Fibroblast of lung (primary cell): ENCODE measurements around the gene TSSC4. TPM values are rescaled to one million over a fixed set of nuclear protein-coding genes. Genes with fewer than 3 reads are reported as not detected.

ENCODE experiments used
- DNase-seq, 2 donors: peaks; one replicate each; pipeline versions ENCODE4 v3.0.0 to v3.0.0-alpha.2; 2010; ENCODE audit warnings: low read depth in 2 of 2
- H2AFZ ChIP-seq: 2 replicates; pipeline ENCODE4 v1.5.1; 2012; ENCODE audit warnings: low read length, control low read depth, inconsistent platforms
- H3K27ac ChIP-seq: 2 replicates; pipeline ENCODE4 v1.5.1; 2011; ENCODE audit warnings: low read length, control low read depth; ENCODE audit not compliant: insufficient read depth
- H3K27me3 ChIP-seq: 2 replicates; pipeline ENCODE4 v1.5.1; 2011; ENCODE audit warnings: mild to moderate bottlenecking, low read length; ENCODE audit not compliant: control insufficient read depth, insufficient read depth
- H3K36me3 ChIP-seq: 2 replicates; pipeline ENCODE4 v1.5.1; 2011; ENCODE audit warnings: low read length; ENCODE audit not compliant: control insufficient read depth, insufficient read depth
- H3K4me1 ChIP-seq: 2 replicates; pipeline ENCODE4 v1.5.1; 2011; ENCODE audit warnings: low read length; ENCODE audit not compliant: control insufficient read depth, insufficient read depth; ENCODE audit errors: extremely low read depth
- H3K4me2 ChIP-seq: 2 replicates; pipeline ENCODE4 v1.5.1; 2011; ENCODE audit warnings: low read length, control low read depth; ENCODE audit not compliant: insufficient read depth; ENCODE audit errors: extremely low read depth
- H3K4me3 ChIP-seq, 4 experiments: fragments of 200-600 bp in 1 of 4; sonication (generic) in 1 of 4; replicated peaks in 1 of 4; 2 replicates each; pipeline ENCODE4 v1.5.1; 2011 to 2016; ENCODE audit warnings: low read length in 4 of 4, low read depth in 3 of 4, mild to moderate bottlenecking in 3 of 4, control low read depth in 2 of 4, inconsistent platforms in 1 of 4, mixed read lengths in 1 of 4; ENCODE audit not compliant: insufficient read depth in 1 of 4; ENCODE audit errors: control extremely low read depth in 1 of 4
- H3K79me2 ChIP-seq: 2 replicates; pipeline ENCODE4 v1.5.1; 2012; ENCODE audit warnings: mild to moderate bottlenecking, low read length, inconsistent platforms; ENCODE audit not compliant: control insufficient read depth, insufficient read depth
- H3K9ac ChIP-seq: 2 replicates; pipeline ENCODE4 v1.5.1; 2011; ENCODE audit warnings: mild to moderate bottlenecking, low read length, control low read depth; ENCODE audit not compliant: insufficient read depth
- H3K9me3 ChIP-seq: 2 replicates; pipeline ENCODE4 v1.5.1; 2012; ENCODE audit warnings: low read depth, low read length; ENCODE audit not compliant: control insufficient read depth, insufficient read depth
- H4K20me1 ChIP-seq: 2 replicates; pipeline ENCODE4 v1.5.1; 2011; ENCODE audit warnings: low read length; ENCODE audit not compliant: control insufficient read depth, insufficient read depth; ENCODE audit errors: extremely low read depth
- EZH2 ChIP-seq: IDR thresholded peaks from 2 replicates; pipeline ENCODE4 v1.5.1; 2012; ENCODE audit warnings: low read length, control low read depth, mild to moderate bottlenecking; ENCODE audit errors: missing control alignments
- polyA plus RNA-seq, 2 donors: library from polyadenylated mRNA; depleted of rRNA in 1 of 2; stranded (reverse) in 1 of 2; unstranded in 1 of 2; fragments of >200 nt; gene quantifications; 2 replicates each; pipeline ENCODE4 v1.2.1, GENCODE V29; 2011 to 2012; ENCODE audit warnings: missing spikeins in 1 of 2
- total RNA-seq: library from RNA; depleted of rRNA; stranded (reverse); fragments of >200 nt; gene quantifications from 2 replicates; pipeline ENCODE4 v1.2.1, GENCODE V29; 2014
- TF ChIP-seq, protein P1 (sequence below), 2 donors: IDR thresholded peaks in 1 of 2; conservative IDR thresholded peaks in 1 of 2; 1 replicate in 1 of 2; 2 replicates in 1 of 2; pipeline ENCODE4 v1.5.1; 2011 to 2012; ENCODE audit warnings: low read length in 2 of 2, control low read depth in 1 of 2, inconsistent platforms in 1 of 2, low read depth in 1 of 2, mild to moderate bottlenecking in 1 of 2

The TSSC4 gene
- total and polyA plus RNA-seq, 2 donors (not counting 1 experiment from before 2014, with no cell fraction given), result 8.8 to 48.7 TPM

- TF ChIP-seq, protein P1, sequence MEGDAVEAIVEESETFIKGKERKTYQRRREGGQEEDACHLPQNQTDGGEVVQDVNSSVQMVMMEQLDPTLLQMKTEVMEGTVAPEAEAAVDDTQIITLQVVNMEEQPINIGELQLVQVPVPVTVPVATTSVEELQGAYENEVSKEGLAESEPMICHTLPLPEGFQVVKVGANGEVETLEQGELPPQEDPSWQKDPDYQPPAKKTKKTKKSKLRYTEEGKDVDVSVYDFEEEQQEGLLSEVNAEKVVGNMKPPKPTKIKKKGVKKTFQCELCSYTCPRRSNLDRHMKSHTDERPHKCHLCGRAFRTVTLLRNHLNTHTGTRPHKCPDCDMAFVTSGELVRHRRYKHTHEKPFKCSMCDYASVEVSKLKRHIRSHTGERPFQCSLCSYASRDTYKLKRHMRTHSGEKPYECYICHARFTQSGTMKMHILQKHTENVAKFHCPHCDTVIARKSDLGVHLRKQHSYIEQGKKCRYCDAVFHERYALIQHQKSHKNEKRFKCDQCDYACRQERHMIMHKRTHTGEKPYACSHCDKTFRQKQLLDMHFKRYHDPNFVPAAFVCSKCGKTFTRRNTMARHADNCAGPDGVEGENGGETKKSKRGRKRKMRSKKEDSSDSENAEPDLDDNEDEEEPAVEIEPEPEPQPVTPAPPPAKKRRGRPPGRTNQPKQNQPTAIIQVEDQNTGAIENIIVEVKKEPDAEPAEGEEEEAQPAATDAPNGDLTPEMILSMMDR (conservative IDR thresholded peaks at IDR 0.05 in 1 of 2, IDR thresholded peaks at IDR 0.05 in 1 of 2; ENCODE audit: low read depth in 1 of 2, low read length in 2 of 2), result no peak
- TF ChIP-seq EZH2, result no peak
- Histone ChIP-seq H4K20me1 (no peaks in the 10 kb centered on the region), H3K27me3 (no peaks in the 10 kb centered on the region)
Observed at GRCh38 chr11:2453436-2453835, 52.9 kb downstream of the TSSC4 start.

More at GRCh38 chr11:2453436-2453835, 52.9 kb downstream of the TSSC4 start:
- DNase-seq, result no peak
- H3K9ac ChIP-seq, result no peak overlapping the region
- no peak overlapping the region for H3K4me2 ChIP-seq
- no peaks in the 10 kb centered on the region for H3K4me1 ChIP-seq
- H3K9me3 ChIP-seq, result no peaks in the 10 kb centered on the region
- no peak overlapping the region for H3K27ac ChIP-seq
- no peak overlapping the region for H2AFZ ChIP-seq
- no peak overlapping the region for H3K4me3 ChIP-seq
- H3K79me2 ChIP-seq, result no peaks in the 10 kb centered on the region
- H3K36me3 ChIP-seq, result no peaks in the 10 kb centered on the region

Other genes starting within 250 kb of the TSSC4 start
- not detected in 2 replicates for gene INS, start 239.5 kb upstream of the TSSC4 start, total RNA-seq
- gene INS, start 239.5 kb upstream of the TSSC4 start, polyA plus RNA-seq, result not detected in 2 replicates
- 0.17 TPM in 1 of 2 replicates, not detected in the other for gene TH, start 228.9 kb upstream of the TSSC4 start, total RNA-seq
- gene TH, start 228.9 kb upstream of the TSSC4 start, polyA plus RNA-seq, result not detected in 2 replicates
- gene ASCL2, start 130.2 kb upstream of the TSSC4 start, total RNA-seq, result not detected in 2 replicates
- not detected in 2 replicates for gene ASCL2, start 130.2 kb upstream of the TSSC4 start, polyA plus RNA-seq
- gene C11orf21, start 98.8 kb upstream of the TSSC4 start, total RNA-seq, result under 0.01 TPM in 1 of 2 replicates, not detected in the other
- gene C11orf21, start 98.8 kb upstream of the TSSC4 start, polyA plus RNA-seq, result not detected in 2 replicates
- gene TSPAN32, start 98.7 kb upstream of the TSSC4 start, total RNA-seq, result 0.17 and 0.26 TPM in 2 replicates
- gene TSPAN32, start 98.7 kb upstream of the TSSC4 start, polyA plus RNA-seq, result 0.05 TPM in 1 of 2 replicates, not detected in the other
- 289 and 438 TPM in 2 replicates for gene CD81, start 23.4 kb upstream of the TSSC4 start, total RNA-seq
- 572 and 611 TPM in 2 replicates for gene CD81, start 23.4 kb upstream of the TSSC4 start, polyA plus RNA-seq
- gene TRPM5, start 43.8 kb downstream of the TSSC4 start, total RNA-seq, result not detected in 2 replicates
- not detected in 2 replicates for gene TRPM5, start 43.8 kb downstream of the TSSC4 start, polyA plus RNA-seq
- not detected in 2 replicates for gene KCNQ1, start 44.3 kb downstream of the TSSC4 start, total RNA-seq
- gene KCNQ1, start 44.3 kb downstream of the TSSC4 start, polyA plus RNA-seq, result not detected in 2 replicates